Prostate gland (tissue), 2 donors: ENCODE results near the gene CDK10. TPM values are rescaled to one million over a fixed set of nuclear protein-coding genes. Genes with fewer than 3 reads are reported as not detected.

Source experiments
- DNase-seq: peaks from one replicate; pipeline ENCODE4 v3.0.0-alpha.2; 2019; ENCODE audit warnings: low spot score
- H3K27ac ChIP-seq, 2 donors: fragments of 200-600 bp; sonication (generic); 2 replicates each; pipeline ENCODE4 v1.5.1; 2017 to 2019
- H3K27me3 ChIP-seq: fragments of 200-600 bp; sonication (generic); replicated peaks from 2 replicates; pipeline ENCODE4 v1.5.1; 2019; ENCODE audit not compliant: insufficient read depth
- H3K36me3 ChIP-seq, 2 donors: fragments of 200-600 bp; sonication (generic); 1 replicate in 1 of 2; 2 replicates in 1 of 2; pipeline versions ENCODE4 v1.5.1 to v1.8.1; 2017 to 2019
- H3K4me1 ChIP-seq: fragments of 200-600 bp; sonication (generic); replicated peaks from 2 replicates; pipeline ENCODE4 v1.5.1; 2019
- H3K4me3 ChIP-seq, 2 donors: fragments of 200-600 bp; sonication (generic); 2 replicates each; pipeline ENCODE4 v1.5.1; 2017 to 2019
- H3K9me3 ChIP-seq: fragments of 200-600 bp; sonication (generic); 2 replicates; pipeline ENCODE4 v1.5.1; 2017
- POLR2A ChIP-seq: fragments of 450-650 bp; IDR thresholded peaks from one replicate; pipeline ENCODE4 v1.6.1; 2016; ENCODE audit warnings: antibody characterized with exemption, mild to moderate bottlenecking
- POLR2AphosphoS5 ChIP-seq: sonication (generic); formaldehyde crosslinking; IDR thresholded peaks from one replicate; pipeline ENCODE4 v1.6.1; 2017; ENCODE audit warnings: antibody characterized with exemption
- WGBS: methylation state at CpG from one replicate; pipeline ENCODE4 v1.1.5; 2018; 5-methylcytosine and 5-hydroxymethylcytosine counted together
- intact Hi-C: fragments of 100-400 bp; cut with DNase I; formaldehyde crosslinking; loops from one replicate; pipeline ENCODE4 v1.14.2; 2022
- total RNA-seq, 2 donors: library from RNA; depleted of rRNA; stranded (reverse); fragments of >200 nt; gene quantifications; one replicate each; pipeline ENCODE4 v1.1.0, GENCODE V29; 2016
- TF ChIP-seq, protein P1 (sequence below), 4 experiments: fragments of 200-600 bp in 2 of 4; fragments of 450-650 bp in 2 of 4; sonication (generic) in 2 of 4; IDR thresholded peaks; 1 replicate in 3 of 4; 2 replicates in 1 of 4; pipeline ENCODE4 v1.5.1; 2016 to 2019; ENCODE audit warnings: antibody characterized with exemption in 4 of 4, mild to moderate bottlenecking in 2 of 4, moderate library complexity in 2 of 4

Gene CDK10
- total RNA-seq, 2 donors from 2014 or later: 42.1 to 79.0 TPM

DNA sequence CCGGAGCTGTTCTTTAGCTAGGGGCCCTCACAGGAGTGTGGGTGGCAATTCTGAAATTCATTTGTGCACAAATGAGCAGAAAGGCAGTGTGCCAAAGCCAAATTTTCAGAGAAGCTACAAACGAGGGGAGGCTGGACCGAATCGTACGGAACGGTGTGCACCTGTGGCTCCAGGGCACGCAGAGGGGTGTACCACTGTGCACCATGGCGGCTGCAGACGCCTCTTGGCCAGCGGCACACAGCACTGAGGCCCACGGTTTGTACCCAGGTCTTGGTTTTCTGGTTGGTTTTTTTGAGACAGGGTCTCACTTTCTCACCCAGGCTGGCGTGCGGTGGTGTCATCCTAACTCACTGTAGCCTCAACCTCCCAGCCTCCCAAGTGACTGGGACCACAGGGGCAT lies 43.9 kb upstream of the CDK10 start:
- Histone ChIP-seq H3K36me3 (peaks cover 20 to 23% of the 10 kb centered on the region in 2 donors), H3K9me3 (no peaks in the 10 kb centered on the region), H3K27ac (no peak overlapping the region), H3K27me3 (no peaks in the 10 kb centered on the region), H3K4me1 (no peaks in the 10 kb centered on the region), H3K4me3 (no peak overlapping the region)
- TF ChIP-seq, protein P1, sequence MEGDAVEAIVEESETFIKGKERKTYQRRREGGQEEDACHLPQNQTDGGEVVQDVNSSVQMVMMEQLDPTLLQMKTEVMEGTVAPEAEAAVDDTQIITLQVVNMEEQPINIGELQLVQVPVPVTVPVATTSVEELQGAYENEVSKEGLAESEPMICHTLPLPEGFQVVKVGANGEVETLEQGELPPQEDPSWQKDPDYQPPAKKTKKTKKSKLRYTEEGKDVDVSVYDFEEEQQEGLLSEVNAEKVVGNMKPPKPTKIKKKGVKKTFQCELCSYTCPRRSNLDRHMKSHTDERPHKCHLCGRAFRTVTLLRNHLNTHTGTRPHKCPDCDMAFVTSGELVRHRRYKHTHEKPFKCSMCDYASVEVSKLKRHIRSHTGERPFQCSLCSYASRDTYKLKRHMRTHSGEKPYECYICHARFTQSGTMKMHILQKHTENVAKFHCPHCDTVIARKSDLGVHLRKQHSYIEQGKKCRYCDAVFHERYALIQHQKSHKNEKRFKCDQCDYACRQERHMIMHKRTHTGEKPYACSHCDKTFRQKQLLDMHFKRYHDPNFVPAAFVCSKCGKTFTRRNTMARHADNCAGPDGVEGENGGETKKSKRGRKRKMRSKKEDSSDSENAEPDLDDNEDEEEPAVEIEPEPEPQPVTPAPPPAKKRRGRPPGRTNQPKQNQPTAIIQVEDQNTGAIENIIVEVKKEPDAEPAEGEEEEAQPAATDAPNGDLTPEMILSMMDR (IDR thresholded peaks at IDR 0.05): no peak
- no peak for TF ChIP-seq POLR2AphosphoS5
- TF ChIP-seq POLR2A: no peak
- no peak for DNase-seq
- intact Hi-C loops: loop anchor here (5.0 kb wide), 1 partner anchor 400 kb away; no protein-coding TSS in a partner anchor
- WGBS: 72% methylated on average over 13 of the region's 13 CpGs

DNA sequence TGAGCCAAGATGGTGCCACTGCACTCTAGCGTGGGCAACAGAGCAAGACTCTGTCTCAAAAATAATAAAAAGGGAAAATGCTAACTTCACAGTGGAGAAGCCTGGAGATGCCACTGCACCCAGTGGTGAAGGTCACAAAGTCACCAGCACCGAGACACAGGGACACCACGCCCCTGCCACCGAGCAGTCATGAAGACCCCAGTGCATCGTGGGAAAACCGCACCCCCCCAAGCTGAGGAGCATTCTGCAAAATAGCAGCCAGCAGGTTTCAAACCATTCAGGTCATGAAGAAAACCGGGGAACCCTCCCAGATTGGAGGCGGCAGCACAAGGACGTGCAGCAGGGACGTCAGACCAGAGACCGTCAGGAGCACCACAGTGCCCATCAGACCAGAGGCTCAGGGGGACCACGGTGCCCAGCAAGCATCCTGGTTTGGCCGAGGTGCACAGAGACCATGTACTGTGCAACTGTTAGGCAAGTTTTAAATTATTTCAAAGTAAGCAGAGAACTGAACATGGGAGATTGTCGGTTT lies 42.7 kb upstream of the CDK10 start:
- Histone ChIP-seq H3K4me3 (no peak overlapping the region), H3K27me3 (no peaks in the 10 kb centered on the region), H3K36me3 (peaks cover 20 to 23% of the 10 kb centered on the region in 2 donors), H3K9me3 (no peaks in the 10 kb centered on the region), H3K4me1 (no peaks in the 10 kb centered on the region), H3K27ac (no peak overlapping the region)
- WGBS: 82% methylated on average over 14 of the region's 14 CpGs
- intact Hi-C loops: loop anchor here (5.0 kb wide), 1 partner anchor 402 kb away; no protein-coding TSS in a partner anchor
- TF ChIP-seq POLR2A (no peak), POLR2AphosphoS5 (no peak)
- TF ChIP-seq, protein P1 (IDR thresholded peaks at IDR 0.05): no peak
- DNase-seq: no peak

DNA sequence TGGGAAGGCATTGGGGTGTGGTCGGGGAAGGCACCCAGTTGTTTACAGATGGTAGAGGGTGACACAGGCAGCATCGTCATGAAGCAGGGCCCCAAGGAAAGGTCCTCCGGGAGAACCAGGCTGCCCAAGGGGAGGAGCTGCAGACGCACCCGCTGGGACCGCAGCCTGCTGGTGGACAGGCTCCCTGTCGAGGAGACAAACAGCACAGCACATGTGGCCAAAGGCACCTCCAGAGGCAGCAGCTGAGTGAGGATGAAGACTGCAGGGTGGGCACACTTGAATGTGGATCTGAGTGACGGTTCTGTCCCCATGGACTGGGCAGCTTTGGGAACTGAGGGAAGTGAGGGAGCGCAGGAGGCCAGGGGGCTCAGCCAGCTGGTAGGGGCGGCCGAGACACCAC lies 41.4 kb upstream of the CDK10 start:
- DNase-seq: no peak
- Histone ChIP-seq H3K9me3 (no peaks in the 10 kb centered on the region), H3K4me3 (no peak overlapping the region), H3K36me3 (peaks cover 20 to 23% of the 10 kb centered on the region in 2 donors), H3K27me3 (no peaks in the 10 kb centered on the region), H3K4me1 (no peaks in the 10 kb centered on the region), H3K27ac (no peak overlapping the region)
- intact Hi-C loops: no loop called here
- no peak for TF ChIP-seq POLR2A
- no peak for TF ChIP-seq POLR2AphosphoS5
- TF ChIP-seq, protein P1 (IDR thresholded peaks at IDR 0.05): no peak
- 77% methylated on average over 11 of the region's 11 CpGs for WGBS

DNA sequence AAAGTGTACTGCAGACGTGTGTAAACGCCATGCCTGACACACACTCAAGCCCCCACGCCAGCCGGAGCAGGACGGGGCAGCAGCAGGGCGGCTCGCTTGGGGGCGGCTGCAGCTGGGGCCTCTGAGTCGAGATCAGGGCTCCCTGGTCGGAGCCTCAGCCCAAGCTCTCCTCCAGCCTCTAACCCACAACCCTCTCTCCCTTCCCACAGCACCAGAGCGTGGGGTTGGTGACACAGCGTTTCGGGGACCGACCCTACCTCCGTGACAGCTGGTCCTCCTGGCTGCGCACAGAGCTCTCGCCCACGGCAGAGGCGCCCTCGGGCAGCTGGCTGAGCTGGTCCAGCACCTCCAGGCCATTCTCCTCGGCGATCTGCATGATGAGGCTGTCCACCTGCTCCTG lies 40.2 kb upstream of the CDK10 start:
- H3K4me1 ChIP-seq: no peaks in the 10 kb centered on the region
- TF ChIP-seq POLR2AphosphoS5: no peak
- TF ChIP-seq, protein P1 (IDR thresholded peaks at IDR 0.05): no peak
- no peak for TF ChIP-seq POLR2A
- 96% methylated on average over 15 of the region's 22 CpGs for WGBS
- H3K36me3 ChIP-seq: peaks cover 20 to 23% of the 10 kb centered on the region in 2 donors
- H3K27ac ChIP-seq: no peak overlapping the region
- H3K4me3 ChIP-seq: no peak overlapping the region
- DNase-seq: no peak
- H3K9me3 ChIP-seq: no peaks in the 10 kb centered on the region
- intact Hi-C loops: no loop called here
- no peaks in the 10 kb centered on the region for H3K27me3 ChIP-seq

DNA sequence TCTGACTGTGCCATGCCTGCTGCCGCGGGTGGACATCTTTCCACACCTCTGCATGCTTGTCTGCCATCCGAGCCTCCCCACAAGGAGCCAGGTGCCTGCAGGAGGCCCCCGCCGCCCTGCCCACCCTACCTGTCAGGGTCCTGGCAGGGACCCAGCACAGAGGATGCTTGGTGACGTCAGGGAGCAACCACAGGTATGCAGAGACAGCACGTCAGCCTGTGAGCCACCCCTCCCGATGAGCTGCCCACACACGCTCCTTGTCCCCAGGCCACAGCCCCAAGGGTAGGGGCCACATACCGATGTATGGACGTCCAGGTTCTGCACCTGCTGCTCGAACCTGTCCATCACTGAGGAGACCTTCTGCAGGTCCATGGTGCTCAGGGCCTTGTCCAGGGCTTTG lies 39.6 kb upstream of the CDK10 start:
- no peak for DNase-seq
- Histone ChIP-seq H3K27ac (no peak overlapping the region), H3K27me3 (no peaks in the 10 kb centered on the region), H3K9me3 (no peaks in the 10 kb centered on the region), H3K4me3 (no peak overlapping the region), H3K36me3 (peaks cover 20 to 23% of the 10 kb centered on the region in 2 donors), H3K4me1 (no peaks in the 10 kb centered on the region)
- TF ChIP-seq, protein P1 (IDR thresholded peaks at IDR 0.05): no peak
- TF ChIP-seq POLR2A: no peak
- no peak for TF ChIP-seq POLR2AphosphoS5
- 60% methylated on average over 8 of the region's 12 CpGs for WGBS
- intact Hi-C loops: no loop called here
